ENCODE data around the gene PPFIBP2. TPM values are rescaled to one million over a fixed set of nuclear protein-coding genes. Genes with fewer than 3 reads are reported as not detected.
A peak's percentile ranks its signal among the peaks of the same experiment; 100 is the strongest.

The PPFIBP2 gene
- total RNA-seq, 1 donor from 2014 or later: 64.1 TPM

- Mint-ChIP-seq H3K4me1 (ENCODE audit: low read depth) (peaks cover 17% of the 10 kb centered on the region), H3K4me3 (ENCODE audit: low read depth) (no peak overlapping the region), H3K27me3 (no peaks in the 10 kb centered on the region), H3K27ac (no peak overlapping the region), H3K36me3 (ENCODE audit: insufficient read depth) (peaks cover 38% of the 10 kb centered on the region), H3K9me3 (ENCODE audit: low read depth) (no peaks in the 10 kb centered on the region)
- DNase-seq (ENCODE audit: low spot score, unreplicated experiment): no peak
- TF ChIP-seq CTCF (IDR thresholded peaks at IDR 0.05; ENCODE audit: unreplicated experiment): no peak
These were observed 129.5 kb downstream of the PPFIBP2 start for GRCh38 chr11:7643314-7643713.

- Mint-ChIP-seq H3K4me1 (ENCODE audit: low read depth) (peaks cover 17% of the 10 kb centered on the region), H3K27me3 (no peaks in the 10 kb centered on the region), H3K36me3 (ENCODE audit: insufficient read depth) (peaks cover 43% of the 10 kb centered on the region), H3K9me3 (ENCODE audit: low read depth) (no peaks in the 10 kb centered on the region), H3K4me3 (ENCODE audit: low read depth) (no peak overlapping the region), H3K27ac (no peak overlapping the region)
- DNase-seq (ENCODE audit: low spot score, unreplicated experiment): no peak
- no peak for TF ChIP-seq CTCF (IDR thresholded peaks at IDR 0.05; ENCODE audit: unreplicated experiment)
These were observed 131.4 kb downstream of the PPFIBP2 start for GRCh38 chr11:7645206-7645605.

- no peak for DNase-seq (ENCODE audit: low spot score, unreplicated experiment)
- Mint-ChIP-seq H3K27ac (no peak overlapping the region), H3K27me3 (no peaks in the 10 kb centered on the region), H3K4me1 (ENCODE audit: low read depth) (peaks cover 17% of the 10 kb centered on the region), H3K4me3 (ENCODE audit: low read depth) (no peak overlapping the region), H3K9me3 (ENCODE audit: low read depth) (no peaks in the 10 kb centered on the region), H3K36me3 (ENCODE audit: insufficient read depth) (peaks cover 40% of the 10 kb centered on the region)
- no peak for TF ChIP-seq CTCF (IDR thresholded peaks at IDR 0.05; ENCODE audit: unreplicated experiment)
These were observed 133.1 kb downstream of the PPFIBP2 start for GRCh38 chr11:7646866-7647265.

- peak overlapping the region; percentile 52 for H3K27ac Mint-ChIP-seq
- H3K27me3 Mint-ChIP-seq: no peaks in the 10 kb centered on the region
- no peak for TF ChIP-seq CTCF (IDR thresholded peaks at IDR 0.05; ENCODE audit: unreplicated experiment)
- no peaks in the 10 kb centered on the region for H3K9me3 Mint-ChIP-seq (ENCODE audit: low read depth)
- peaks cover 17% of the 10 kb centered on the region for H3K4me1 Mint-ChIP-seq (ENCODE audit: low read depth)
- no peak overlapping the region for H3K4me3 Mint-ChIP-seq (ENCODE audit: low read depth)
- DNase-seq (ENCODE audit: low spot score, unreplicated experiment): no peak
- peaks cover 38% of the 10 kb centered on the region for H3K36me3 Mint-ChIP-seq (ENCODE audit: insufficient read depth)
These were observed 134.5 kb downstream of the PPFIBP2 start for GRCh38 chr11:7648264-7648663.

GRCh38 chr11:7651140-7651551, 137.3 kb downstream of the PPFIBP2 start:
- H3K27ac Mint-ChIP-seq: peak overlapping the region; percentile 8
- peaks cover 26% of the 10 kb centered on the region for H3K36me3 Mint-ChIP-seq (ENCODE audit: insufficient read depth)
- H3K9me3 Mint-ChIP-seq (ENCODE audit: low read depth): no peaks in the 10 kb centered on the region
- no peak for DNase-seq (ENCODE audit: low spot score, unreplicated experiment)
- TF ChIP-seq CTCF (IDR thresholded peaks at IDR 0.05; ENCODE audit: unreplicated experiment): no peak
- no peaks in the 10 kb centered on the region for H3K27me3 Mint-ChIP-seq
- H3K4me1 Mint-ChIP-seq (ENCODE audit: low read depth): peaks cover 16% of the 10 kb centered on the region
- no peak overlapping the region for H3K4me3 Mint-ChIP-seq (ENCODE audit: low read depth)

Data from progenitor cell of endocrine pancreas (in vitro differentiated cells).